GM18951 (cell line): ENCODE measurements around the gene TRAPPC4.
A peak's percentile ranks its signal among the peaks of the same experiment; 100 is the strongest.
"Not testable (repeated sequence)": the region's sequence is repeated elsewhere in the genome, so short reads cannot be mapped to it uniquely, and the experiment has no call there.

Experiments used
- POLR2A ChIP-seq: IDR thresholded peaks from 4 replicates; pipeline ENCODE4 v1.6.1; 2011; ENCODE audit warnings: mild to moderate bottlenecking; ENCODE audit not compliant: insufficient read length, insufficient read depth; ENCODE audit errors: extremely low read depth
- in situ Hi-C: fragments of 300-500 bp; cut with MboI; formaldehyde crosslinking; loops from one replicate; pipeline ENCODE4 v1.12.0; 2022; ENCODE audit warnings: low sequenced_read_pairs, mixed read lengths, inconsistent platforms; ENCODE audit not compliant: unreplicated experiment

TRAPPC4 gene

DNA sequence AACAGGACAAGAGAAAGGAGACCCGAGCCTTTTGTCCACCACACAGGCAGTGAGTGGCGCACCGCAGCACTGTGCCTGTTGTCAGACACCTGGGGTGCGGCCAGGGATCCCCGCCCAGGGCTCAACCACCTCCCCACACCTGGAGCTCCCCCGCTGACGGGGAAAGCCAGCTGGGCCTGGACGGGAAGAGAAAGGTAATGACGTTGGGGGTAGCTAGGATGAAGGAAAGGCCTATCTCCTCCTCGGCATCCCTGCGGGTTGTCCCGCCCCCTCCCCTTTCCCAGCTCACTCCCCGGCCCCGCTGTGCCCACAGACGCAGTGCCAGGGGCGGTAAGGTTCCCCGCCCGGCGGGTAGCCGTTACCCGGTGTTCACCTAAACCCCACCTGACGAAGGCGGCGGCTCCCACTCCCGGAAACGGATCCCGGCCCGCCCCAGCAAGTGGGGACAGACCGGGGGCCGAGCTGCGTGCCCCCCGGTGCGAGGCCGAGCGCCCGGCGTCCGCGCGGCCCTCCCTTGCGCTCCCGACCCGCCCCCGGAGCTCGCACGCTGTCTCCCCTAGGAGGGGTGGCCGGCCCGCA lies 37.9 kb downstream of the TRAPPC4 start:
- in situ Hi-C loops, result no loop called here
- no peak for TF ChIP-seq POLR2A

DNA sequence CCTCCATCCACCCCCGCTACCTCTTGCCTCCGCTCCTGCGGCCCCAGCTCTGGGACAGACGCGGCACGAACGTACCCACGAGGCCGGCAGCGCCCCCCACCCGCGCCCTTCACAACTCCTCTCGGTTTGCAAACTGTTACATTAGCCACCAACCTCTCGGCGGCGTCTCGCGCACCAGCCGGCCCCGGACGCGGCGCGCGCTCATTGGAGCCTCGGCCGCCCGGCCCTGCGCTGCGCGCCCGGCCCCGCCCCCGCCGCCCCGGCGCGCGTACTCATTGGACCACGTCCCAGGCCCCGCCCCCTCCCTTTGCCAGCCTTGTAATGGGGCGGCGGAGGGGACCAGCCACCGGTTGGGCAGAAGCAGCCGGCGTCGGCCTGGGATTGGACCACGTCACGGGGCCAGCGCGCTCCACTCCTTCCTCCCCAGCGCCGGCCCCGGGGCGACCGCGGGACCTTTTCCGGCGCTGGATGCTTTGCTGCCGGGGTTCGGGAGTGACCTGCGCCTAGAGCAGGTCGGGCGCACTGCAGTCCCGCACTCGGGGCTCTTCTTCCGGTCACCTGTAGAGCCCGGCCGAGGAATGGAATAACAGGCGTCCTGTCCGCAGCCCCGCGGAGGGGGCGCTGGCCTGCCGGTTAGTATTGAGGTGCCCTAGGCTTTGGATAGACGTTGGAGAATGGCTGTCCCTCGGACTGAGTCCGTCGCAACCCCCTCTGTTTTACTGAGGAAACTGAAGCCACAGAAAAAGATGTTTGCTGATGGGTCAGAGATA lies 38.6 kb downstream of the TRAPPC4 start, which contains the start of gene HYOU1:
Gene HYOU1 (minus strand): TSS at position 206 of the 770 bp plus-strand sequence. CDS start 1,045 bp downstream, outside the sequence.
- in situ Hi-C loops, result no loop called here
- peak; percentile 90 for TF ChIP-seq POLR2A

DNA sequence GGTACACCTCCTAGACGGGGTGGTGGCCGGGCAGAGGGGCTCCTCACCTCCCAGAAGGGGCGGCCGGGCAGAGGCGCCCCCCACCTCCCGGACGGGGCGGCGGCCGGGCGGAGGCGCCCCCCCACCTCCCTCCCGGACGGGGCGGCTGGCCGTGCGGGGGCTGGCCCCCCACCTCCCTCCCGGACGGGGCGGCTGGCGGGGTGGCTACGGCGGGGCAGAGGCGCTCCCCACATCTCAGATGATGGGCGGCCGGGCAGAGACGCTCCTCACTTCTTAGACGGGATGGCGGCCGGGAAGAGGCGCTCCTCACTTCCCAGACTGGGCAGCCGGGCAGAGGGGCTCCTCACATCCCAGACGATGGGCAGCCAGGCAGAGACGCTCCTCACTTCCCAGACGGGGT lies 40.6 kb downstream of the TRAPPC4 start:
- in situ Hi-C loops, result not testable (repeated sequence)

DNA sequence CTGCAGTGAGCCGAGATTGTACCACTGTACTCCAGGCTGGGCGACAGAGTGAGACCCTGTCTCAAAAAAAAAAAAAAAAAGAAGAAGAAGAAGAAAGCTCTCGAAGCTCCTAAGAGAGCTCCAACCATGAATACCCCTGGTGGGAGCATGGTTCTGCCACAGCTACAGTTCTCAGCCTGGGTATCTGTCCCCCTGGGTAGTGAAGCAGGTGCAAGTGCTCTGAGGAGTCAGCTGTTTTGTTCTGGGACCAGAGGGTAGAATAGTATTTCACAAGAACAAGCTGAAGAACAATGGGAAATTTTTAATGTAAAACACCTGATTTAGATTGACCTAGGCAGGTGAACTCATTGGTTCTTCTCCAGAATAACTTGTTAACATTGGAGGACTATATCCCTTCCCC lies 42.7 kb downstream of the TRAPPC4 start:
- in situ Hi-C loops, result no loop called here
- TF ChIP-seq POLR2A, result no peak

DNA sequence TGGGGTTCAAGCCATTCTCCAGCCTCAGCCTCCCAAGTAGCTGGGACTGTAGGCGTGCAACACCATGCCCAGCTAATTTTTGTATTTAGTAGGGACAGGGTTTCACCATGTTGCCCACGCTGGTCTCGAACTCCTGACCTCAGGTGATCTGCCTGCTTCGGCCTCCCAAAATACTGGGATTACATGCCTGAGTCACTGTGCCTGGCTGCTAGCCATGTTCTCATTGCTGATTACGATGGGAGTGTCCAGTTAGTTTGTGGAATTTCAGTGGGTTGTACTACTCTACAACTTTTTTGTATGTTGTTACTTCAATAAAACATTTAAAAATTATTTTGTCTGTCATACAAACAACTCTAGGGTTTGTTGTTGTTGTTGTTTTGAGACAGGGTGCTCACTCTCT lies 44.2 kb downstream of the TRAPPC4 start:
- in situ Hi-C loops, result no loop called here
- TF ChIP-seq POLR2A, result no peak

DNA sequence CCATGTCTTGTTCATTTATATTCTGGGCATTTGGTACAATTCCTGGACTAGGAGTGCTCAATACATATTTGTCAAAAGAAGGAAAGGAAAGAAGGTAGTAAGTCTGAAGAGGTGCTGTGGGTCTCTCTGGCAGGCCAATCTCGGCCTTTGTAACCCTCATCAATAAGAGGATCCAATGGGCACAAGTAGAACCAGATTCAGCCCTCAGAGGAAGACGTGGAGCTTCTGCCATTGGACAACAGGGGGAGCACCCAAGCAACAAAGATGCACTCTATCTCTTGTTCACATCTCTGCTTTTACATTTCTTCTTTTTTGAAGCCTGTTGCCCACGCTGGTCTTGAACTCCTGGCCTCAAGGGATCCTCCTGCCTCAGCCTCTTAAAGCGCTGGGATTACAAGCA lies 46.8 kb downstream of the TRAPPC4 start:
- no peak for TF ChIP-seq POLR2A
- in situ Hi-C loops, result no loop called here

DNA sequence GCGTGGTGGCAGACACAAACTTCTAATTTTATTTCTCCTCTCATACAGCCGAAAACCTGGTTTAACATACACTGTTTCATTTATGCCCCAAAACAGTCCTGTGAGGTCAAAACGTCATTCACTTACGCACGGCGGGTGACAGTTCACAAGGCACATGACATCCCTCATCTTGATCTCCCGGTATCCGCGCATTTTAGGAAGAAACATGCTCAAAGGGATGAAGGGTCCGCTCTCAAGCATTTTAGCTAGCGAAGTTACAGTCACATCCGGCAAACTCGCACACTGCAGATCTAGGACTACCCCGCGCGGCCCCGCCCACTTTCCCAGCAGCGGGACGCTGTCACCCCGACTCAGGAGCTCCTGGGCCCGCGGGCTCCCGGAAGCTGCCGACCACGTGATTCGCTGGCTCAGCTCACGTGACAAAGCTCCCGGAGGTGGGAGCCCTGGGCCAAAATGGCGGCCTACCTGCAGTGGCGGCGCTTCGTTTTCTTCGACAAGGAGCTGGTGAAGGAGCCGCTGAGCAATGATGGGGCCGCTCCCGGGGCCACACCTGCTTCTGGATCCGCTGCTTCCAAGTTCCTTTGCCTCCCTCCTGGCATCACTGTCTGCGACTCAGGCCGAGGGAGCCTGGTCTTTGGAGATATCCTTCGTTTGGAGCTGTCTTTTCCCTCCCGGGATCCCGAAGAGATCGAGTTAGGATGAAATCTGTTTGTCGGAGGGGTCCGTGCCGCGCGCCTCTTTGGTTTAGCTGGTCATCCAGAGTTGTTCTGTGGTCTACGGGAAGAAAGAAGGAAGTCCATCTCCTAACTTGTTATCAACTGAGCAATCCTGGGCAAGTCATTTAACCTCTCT lies 49.0 kb downstream of the TRAPPC4 start, which contains the start of gene VPS11:
Gene VPS11 (plus strand): TSS at position 448 of the 852 bp plus-strand sequence. CDS start 6 bp downstream, at position 454.
- in situ Hi-C loops, result no loop called here
- TF ChIP-seq POLR2A, result peak; percentile 85
